IMR-90 (cell line): ENCODE results near the gene NARS2.

Experiments used
- CTCF ChIP-seq: conservative IDR thresholded peaks from 2 replicates; pipeline ENCODE4 v1.5.1; 2012; ENCODE audit warnings: mild to moderate bottlenecking, low read depth, low read length, improper control_type of control experiment
- MXI1 ChIP-seq: IDR thresholded peaks from 2 replicates; pipeline ENCODE4 v1.6.1; 2012; ENCODE audit warnings: low read depth, mild to moderate bottlenecking, low read length, moderate library complexity, borderline replicate concordance
- POLR2A ChIP-seq: IDR thresholded peaks from 2 replicates; pipeline ENCODE4 v1.6.1; 2012; ENCODE audit warnings: mild to moderate bottlenecking, low read depth, low read length

GRCh38 chr11:78492973-78493372 is 81.7 kb downstream of the NARS2 start:
- TF ChIP-seq CTCF (no peak), MXI1 (no peak), POLR2A (no peak)
